C4-2B (cell line): Measurements from ENCODE around the gene ABHD2.
"Not testable (repeated sequence)": the region's sequence is repeated elsewhere in the genome, so short reads cannot be mapped to it uniquely, and the experiment has no call there.

Source experiments
- CTCF ChIP-seq: fragments of 450-650 bp; conservative IDR thresholded peaks from 2 replicates; pipeline ENCODE4 v1.5.1; 2017; ENCODE audit warnings: mild to moderate bottlenecking
- ZFX ChIP-seq: fragments of 450-650 bp; IDR thresholded peaks from 2 replicates; pipeline ENCODE4 v1.6.1; 2017

GRCh38 chr15:89086390-89086789, 1.9 kb upstream of the ABHD2 start:
- not testable (repeated sequence) for TF ChIP-seq CTCF, ZFX
